ENCODE results near the gene SAMD14.

Gene SAMD14

DNA sequence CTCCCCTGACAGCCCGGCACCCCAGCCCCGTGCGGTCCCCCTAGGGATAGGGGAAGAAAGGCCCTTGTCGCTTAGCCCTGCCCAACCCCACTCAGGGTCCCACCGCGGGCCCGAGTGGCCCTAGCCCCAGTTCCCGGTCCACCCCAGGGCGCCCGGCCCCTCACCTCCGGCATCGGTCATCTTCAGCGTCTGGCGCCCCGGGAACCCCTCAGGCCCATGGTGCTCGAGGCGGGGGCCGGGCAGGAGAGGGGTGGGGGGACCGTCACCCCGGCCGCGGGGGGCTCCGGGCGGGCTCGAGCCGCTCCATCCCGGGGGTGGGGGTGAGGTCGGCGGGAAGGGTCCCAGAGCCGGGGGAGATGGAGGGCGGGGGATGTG lies 620 bp downstream of the SAMD14 start:
- H3K27ac ChIP-seq (ENCODE audit: low read length): no peak overlapping the region
- TF ChIP-seq CTCF (IDR thresholded peaks at IDR 0.05; ENCODE audit: borderline replicate concordance, extremely low read depth, low read length, poor library complexity, severe bottlenecking) (no peak), EZH2 (IDR thresholded peaks at IDR 0.05; ENCODE audit: borderline replicate concordance, low read depth, low read length, severe bottlenecking) (no peak)
- H3K4me3 ChIP-seq (ENCODE audit: low read depth in 1 of 2, low read length in 2 of 2): no peak overlapping the region
- H3K27me3 ChIP-seq (ENCODE audit: insufficient read depth, low read length, poor library complexity): peaks cover 18% of the 10 kb centered on the region
- no peak for DNase-seq
- no peaks in the 10 kb centered on the region for H3K4me1 ChIP-seq (ENCODE audit: insufficient read depth, low read length)
- H3K9me3 ChIP-seq (ENCODE audit: insufficient read depth, low read length, severe bottlenecking): no peaks in the 10 kb centered on the region
- H4K20me1 ChIP-seq (ENCODE audit: insufficient read depth, low read length): 0 out of 2 replicates have a peak, but pooled peaks cover 5% of the 10 kb centered on the region
- H3K4me2 ChIP-seq (ENCODE audit: insufficient read depth, low read length): no peak overlapping the region
- H3K79me2 ChIP-seq (ENCODE audit: insufficient read depth, low read length): no peaks in the 10 kb centered on the region
- ATAC-seq (ENCODE audit: insufficient read depth, low read depth): no peak
- H2AFZ ChIP-seq (ENCODE audit: low read depth, low read length): no peak overlapping the region
- H3K9ac ChIP-seq (ENCODE audit: low read depth, low read length): no peak overlapping the region
- H3K36me3 ChIP-seq (ENCODE audit: insufficient read depth, low read length): peaks cover under 1% of the 10 kb centered on the region; the same call in 1 of the 2 replicates

GRCh38 chr17:50128441-50129352 lies 1.3 kb downstream of the SAMD14 start:
- DNase-seq: no peak
- Histone ChIP-seq H4K20me1 (ENCODE audit: insufficient read depth, low read length) (0 out of 2 replicates have a peak, but pooled peaks cover 5% of the 10 kb centered on the region), H3K4me2 (ENCODE audit: insufficient read depth, low read length) (no peak overlapping the region), H3K4me3 (ENCODE audit: low read depth in 1 of 2, low read length in 2 of 2) (no peak overlapping the region), H2AFZ (ENCODE audit: low read depth, low read length) (no peak overlapping the region), H3K9ac (ENCODE audit: low read depth, low read length) (no peak overlapping the region), H3K36me3 (ENCODE audit: insufficient read depth, low read length) (no peaks in the 10 kb centered on the region), H3K27ac (ENCODE audit: low read length) (no peak overlapping the region), H3K9me3 (ENCODE audit: insufficient read depth, low read length, severe bottlenecking) (no peaks in the 10 kb centered on the region), H3K79me2 (ENCODE audit: insufficient read depth, low read length) (no peaks in the 10 kb centered on the region), H3K27me3 (ENCODE audit: insufficient read depth, low read length, poor library complexity) (peaks cover 18% of the 10 kb centered on the region), H3K4me1 (ENCODE audit: insufficient read depth, low read length) (no peaks in the 10 kb centered on the region)
- ATAC-seq (ENCODE audit: insufficient read depth, low read depth): no peak
- TF ChIP-seq EZH2 (IDR thresholded peaks at IDR 0.05; ENCODE audit: borderline replicate concordance, low read depth, low read length, severe bottlenecking): no peak
- TF ChIP-seq CTCF (IDR thresholded peaks at IDR 0.05; ENCODE audit: borderline replicate concordance, extremely low read depth, low read length, poor library complexity, severe bottlenecking): no peak

GRCh38 chr17:50127697-50128361 lies 2.1 kb downstream of the SAMD14 start:
- no peaks in the 10 kb centered on the region for H3K4me1 ChIP-seq (ENCODE audit: insufficient read depth, low read length)
- H3K36me3 ChIP-seq (ENCODE audit: insufficient read depth, low read length): no peaks in the 10 kb centered on the region
- no peaks in the 10 kb centered on the region for H3K9me3 ChIP-seq (ENCODE audit: insufficient read depth, low read length, severe bottlenecking)
- peaks cover 21% of the 10 kb centered on the region for H3K27me3 ChIP-seq (ENCODE audit: insufficient read depth, low read length, poor library complexity)
- no peak overlapping the region for H3K4me2 ChIP-seq (ENCODE audit: insufficient read depth, low read length)
- TF ChIP-seq CTCF (IDR thresholded peaks at IDR 0.05; ENCODE audit: borderline replicate concordance, extremely low read depth, low read length, poor library complexity, severe bottlenecking): no peak
- no peak for TF ChIP-seq EZH2 (IDR thresholded peaks at IDR 0.05; ENCODE audit: borderline replicate concordance, low read depth, low read length, severe bottlenecking)
- H3K27ac ChIP-seq (ENCODE audit: low read length): no peak overlapping the region
- H3K79me2 ChIP-seq (ENCODE audit: insufficient read depth, low read length): no peaks in the 10 kb centered on the region
- 0 out of 2 replicates have a peak, but pooled peaks cover 5% of the 10 kb centered on the region for H4K20me1 ChIP-seq (ENCODE audit: insufficient read depth, low read length)
- no peak overlapping the region for H3K9ac ChIP-seq (ENCODE audit: low read depth, low read length)
- no peak overlapping the region for H2AFZ ChIP-seq (ENCODE audit: low read depth, low read length)
- ATAC-seq (ENCODE audit: insufficient read depth, low read depth) (no peak), DNase-seq (no peak)
- H3K4me3 ChIP-seq (ENCODE audit: low read depth in 1 of 2, low read length in 2 of 2): no peak overlapping the region

All from DND-41 (cell line).